ENCODE measurements around the gene BICDL2.

The BICDL2 gene

DNA sequence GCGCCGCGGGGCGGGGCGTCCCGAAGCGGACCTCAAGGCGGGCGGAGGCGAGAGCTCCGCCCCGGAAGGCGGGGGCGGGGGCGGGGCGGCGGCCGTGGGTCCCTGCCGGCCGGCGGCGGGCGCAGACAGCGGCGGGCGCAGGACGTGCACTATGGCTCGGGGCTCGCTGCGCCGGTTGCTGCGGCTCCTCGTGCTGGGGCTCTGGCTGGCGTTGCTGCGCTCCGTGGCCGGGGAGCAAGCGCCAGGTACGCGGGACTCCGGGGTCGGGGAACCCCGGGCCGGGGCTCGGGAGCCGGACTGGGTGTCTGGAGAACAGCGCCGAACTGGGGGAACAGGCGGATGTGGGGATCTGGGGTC, 16.5 kb downstream of the BICDL2 start, which contains the start of gene TNFRSF12A:
TNFRSF12A (plus strand) TSS at position 122 of the 357 bp plus-strand sequence; CDS start at position 152, 30 bp downstream.
- Mint-ChIP-seq H3K4me3 (peak within 1 kb of the TSS; percentile 81), H3K27ac (peak within 1 kb of the TSS; percentile 90), H3K27me3 (peaks cover 37% of the 10 kb centered on the region), H3K36me3 (ENCODE audit: low read depth) (peaks cover 22% of the 10 kb centered on the region), H3K4me1 (ENCODE audit: low read depth) (peaks cover 61% of the 10 kb centered on the region), H3K9me3 (no peaks in the 10 kb centered on the region)
- intact Hi-C loops (cut with micrococcal nuclease): loop anchor here (1.0 kb wide), 1 partner anchor 13 kb away; no protein-coding TSS in a partner anchor

DNA sequence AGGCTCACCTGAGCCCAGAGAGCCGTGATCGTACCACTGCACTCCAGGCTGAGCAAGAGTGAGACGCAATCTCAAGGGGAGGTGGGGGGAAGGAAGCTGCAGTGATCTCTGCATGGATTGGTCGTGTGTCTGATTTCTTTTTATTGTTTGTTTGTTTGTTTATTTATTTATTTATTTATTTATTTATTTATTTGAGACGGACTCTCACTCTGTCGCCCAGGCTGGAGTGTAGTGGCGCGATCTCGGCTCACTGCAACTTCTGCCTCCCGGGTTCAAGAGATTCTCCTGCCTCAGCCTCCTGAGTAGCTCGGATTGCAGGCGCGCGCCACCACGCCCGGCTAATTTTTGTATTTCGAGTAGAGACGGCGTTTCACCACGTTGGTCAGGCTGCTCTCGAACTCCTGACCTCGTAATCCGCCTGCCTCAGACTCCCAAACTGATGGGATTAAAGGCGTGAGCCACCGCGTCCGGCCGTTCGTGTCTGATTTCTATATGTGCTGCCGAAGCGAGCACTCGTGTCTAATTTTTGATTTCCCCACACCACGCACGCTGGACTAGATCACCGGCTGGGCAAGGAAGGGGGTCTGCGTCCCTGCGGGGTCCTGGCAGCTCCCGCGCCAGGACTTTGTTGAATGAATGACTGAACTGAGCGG, 17.0 kb downstream of the BICDL2 start:
- H3K4me1 Mint-ChIP-seq (ENCODE audit: low read depth): peaks cover 58% of the 10 kb centered on the region
- peak overlapping the region; percentile 90 for H3K27ac Mint-ChIP-seq
- H3K4me3 Mint-ChIP-seq: peak overlapping the region; percentile 81
- H3K36me3 Mint-ChIP-seq (ENCODE audit: low read depth): peaks cover 22% of the 10 kb centered on the region
- no peaks in the 10 kb centered on the region for H3K9me3 Mint-ChIP-seq
- H3K27me3 Mint-ChIP-seq: peaks cover 42% of the 10 kb centered on the region
- intact Hi-C loops (cut with micrococcal nuclease): loop anchor here (1.0 kb wide), 1 partner anchor 12 kb away; no protein-coding TSS in a partner anchor

DNA sequence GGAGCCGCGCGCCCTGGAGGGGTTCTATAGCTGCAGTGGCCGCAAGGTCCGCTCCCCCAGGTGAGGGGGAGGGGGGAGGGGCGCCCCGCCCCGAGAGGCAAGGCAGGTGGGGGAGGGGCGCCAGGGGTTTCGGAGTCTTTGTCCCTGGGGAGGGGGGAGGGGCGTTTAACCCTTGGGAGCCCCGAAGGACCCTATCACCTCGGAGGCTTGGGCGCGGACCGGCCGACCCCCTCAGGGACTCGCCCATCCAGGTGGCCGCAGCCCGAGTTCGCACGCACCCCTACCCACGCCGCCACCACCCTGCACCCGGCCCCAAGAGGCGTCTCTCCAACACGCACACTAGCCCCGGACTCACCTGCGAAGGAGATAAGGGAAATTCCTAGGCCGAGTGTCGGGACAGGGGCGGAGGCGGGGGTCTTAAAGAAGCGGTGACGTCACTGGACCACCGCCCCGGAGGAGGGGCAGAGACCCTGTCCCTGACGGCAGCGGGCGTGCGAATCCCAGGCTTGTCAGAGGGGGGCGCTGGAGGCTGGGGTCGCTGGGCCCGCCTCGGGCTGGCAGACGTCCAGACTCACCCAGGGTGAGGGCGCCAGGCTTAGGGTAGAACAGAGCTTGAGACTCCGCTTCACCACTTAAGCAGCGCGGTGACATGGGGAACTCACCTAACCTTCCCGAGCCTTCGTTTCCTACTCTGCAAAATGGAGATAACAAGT, 18.8 kb downstream of the BICDL2 start, which contains the start of gene CLDN6:
CLDN6 (minus strand) TSS at position 390 of the 713 bp plus-strand sequence. CDS start 2,162 bp downstream, outside the sequence.
- Mint-ChIP-seq H3K27me3 (peaks cover 60% of the 10 kb centered on the region), H3K27ac (no peak within 1 kb of the TSS), H3K4me3 (no peak within 1 kb of the TSS), H3K4me1 (ENCODE audit: low read depth) (peaks cover 44% of the 10 kb centered on the region), H3K9me3 (no peaks in the 10 kb centered on the region), H3K36me3 (ENCODE audit: low read depth) (peaks cover 9% of the 10 kb centered on the region)
- intact Hi-C loops (cut with micrococcal nuclease): no loop called here

DNA sequence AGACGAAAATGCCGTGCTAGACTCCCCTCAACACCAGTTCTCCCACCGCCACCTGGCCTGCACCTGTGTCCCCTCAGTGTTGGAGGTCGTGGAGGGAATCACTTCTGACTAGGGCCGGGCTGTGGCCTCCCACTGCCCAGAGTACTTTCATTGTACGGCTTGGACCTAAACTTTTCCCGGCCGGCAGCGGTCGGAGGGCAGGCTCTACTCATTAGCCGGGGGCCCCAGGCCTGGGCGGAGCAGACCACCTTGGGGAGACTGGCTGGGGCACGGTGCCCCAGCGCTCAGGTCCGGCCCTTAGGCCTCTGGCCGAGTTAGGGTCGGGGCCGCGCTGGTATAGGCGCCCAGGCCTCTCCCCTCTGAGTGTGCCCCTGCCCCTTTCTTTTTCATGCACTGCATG, 19.4 kb downstream of the BICDL2 start:
- intact Hi-C loops (cut with micrococcal nuclease): no loop called here
- Mint-ChIP-seq H3K27ac (no peak overlapping the region), H3K36me3 (ENCODE audit: low read depth) (peaks cover 4% of the 10 kb centered on the region), H3K27me3 (peaks cover 66% of the 10 kb centered on the region), H3K4me1 (ENCODE audit: low read depth) (peaks cover 39% of the 10 kb centered on the region), H3K9me3 (no peaks in the 10 kb centered on the region), H3K4me3 (no peak overlapping the region)

DNA sequence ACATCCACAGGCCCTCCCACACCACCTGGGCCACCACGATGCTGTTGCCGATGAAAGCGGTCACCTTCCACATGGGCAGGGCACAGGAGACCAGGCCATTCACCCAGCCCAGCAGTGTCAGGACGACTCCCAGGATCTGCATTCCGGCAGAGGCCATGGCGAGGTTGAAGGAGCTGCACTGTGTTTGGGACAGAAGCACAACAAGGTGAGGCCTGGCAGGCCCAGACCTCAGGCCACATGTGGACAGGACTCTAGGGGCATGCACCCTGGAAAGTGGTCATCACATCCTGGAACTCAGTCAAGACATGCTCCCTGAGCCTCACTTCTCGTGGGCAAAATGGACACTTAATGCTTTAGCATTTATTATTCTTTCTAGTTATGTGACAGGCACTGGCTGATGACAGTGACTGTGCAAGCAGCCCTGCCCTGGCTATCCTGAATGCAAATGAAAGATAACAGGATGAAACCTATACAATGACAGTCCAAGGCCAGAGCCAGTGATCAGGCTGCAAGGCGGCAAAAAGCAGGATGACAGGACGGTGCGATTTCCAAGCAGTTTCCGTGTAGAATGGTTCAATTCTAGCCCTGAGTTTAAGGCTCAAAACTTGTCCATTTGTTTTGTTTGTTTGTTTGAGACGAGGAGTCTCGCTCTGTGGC, 20.8 kb downstream of the BICDL2 start:
- no peak overlapping the region for H3K27ac Mint-ChIP-seq

DNA sequence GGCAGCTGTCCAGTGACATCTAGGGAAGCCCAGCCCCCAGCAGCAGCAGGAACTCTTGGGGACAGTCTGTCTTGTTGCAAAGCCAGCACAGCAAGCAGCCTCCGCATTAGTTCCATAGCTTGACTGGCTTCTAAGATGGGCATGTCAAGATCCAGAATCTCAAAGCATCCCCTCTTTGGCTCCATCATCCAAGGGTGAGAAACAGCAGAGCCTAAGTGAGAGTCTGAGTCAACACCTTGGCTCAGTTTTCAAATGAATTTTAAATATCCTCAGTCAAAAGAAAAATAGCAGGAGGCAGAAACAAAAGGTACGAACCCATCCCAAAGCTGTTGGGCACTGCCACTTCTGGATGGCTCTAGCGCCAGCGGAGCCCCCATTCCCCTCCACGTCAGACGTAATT, 21.8 kb downstream of the BICDL2 start:
- H3K27me3 Mint-ChIP-seq: peaks cover 82% of the 10 kb centered on the region
- H3K36me3 Mint-ChIP-seq (ENCODE audit: low read depth): no peaks in the 10 kb centered on the region
- no peak overlapping the region for H3K4me3 Mint-ChIP-seq
- peaks cover 24% of the 10 kb centered on the region for H3K4me1 Mint-ChIP-seq (ENCODE audit: low read depth)
- intact Hi-C loops (cut with micrococcal nuclease): no loop called here
- H3K27ac Mint-ChIP-seq: no peak overlapping the region
- H3K9me3 Mint-ChIP-seq: no peaks in the 10 kb centered on the region

More for the DNA sequence above, 20.8 kb downstream of the BICDL2 start:
- no peaks in the 10 kb centered on the region for H3K9me3 Mint-ChIP-seq
- H3K4me1 Mint-ChIP-seq (ENCODE audit: low read depth): peaks cover 30% of the 10 kb centered on the region
- intact Hi-C loops (cut with micrococcal nuclease): no loop called here
- peaks cover 4% of the 10 kb centered on the region for H3K36me3 Mint-ChIP-seq (ENCODE audit: low read depth)
- peaks cover 79% of the 10 kb centered on the region for H3K27me3 Mint-ChIP-seq
- H3K4me3 Mint-ChIP-seq: no peak overlapping the region

DNA sequence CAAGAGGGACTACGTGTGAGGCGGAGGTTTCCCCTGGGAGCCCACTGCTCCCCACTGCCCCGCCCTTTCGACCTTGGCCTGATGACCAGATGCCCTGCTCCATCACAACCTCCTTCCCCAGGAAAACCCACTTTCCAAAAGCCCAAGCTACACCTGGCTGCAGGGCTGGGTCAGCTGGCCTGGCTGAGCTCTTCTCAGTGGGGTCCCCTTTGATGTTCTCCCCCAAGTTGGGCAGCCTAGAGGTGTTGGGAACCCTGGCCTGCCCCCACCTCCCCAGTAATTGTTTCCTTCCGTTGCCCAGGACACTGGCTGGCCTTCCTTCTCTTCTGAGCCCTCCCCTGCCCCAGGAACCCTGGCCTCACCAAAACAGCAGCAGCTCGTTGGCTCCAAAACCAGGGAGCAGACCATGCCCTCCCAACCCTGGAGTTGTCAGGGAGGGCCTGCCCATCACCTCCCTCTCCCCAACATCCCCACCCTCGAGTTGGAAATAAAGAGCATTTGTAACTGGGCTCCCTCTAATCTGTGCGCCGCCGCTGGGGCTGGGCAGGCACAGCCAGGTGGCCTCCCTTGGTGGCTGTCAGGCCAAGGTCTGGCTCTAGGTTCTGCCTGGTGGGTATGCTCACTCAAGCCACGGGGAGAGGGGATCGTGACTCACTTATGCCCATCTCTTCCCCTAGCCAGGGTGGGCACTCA, 22.6 kb downstream of the BICDL2 start:
- H3K36me3 Mint-ChIP-seq (ENCODE audit: low read depth): no peaks in the 10 kb centered on the region
- peaks cover 16% of the 10 kb centered on the region for H3K4me1 Mint-ChIP-seq (ENCODE audit: low read depth)
- peaks cover 76% of the 10 kb centered on the region for H3K27me3 Mint-ChIP-seq
- intact Hi-C loops (cut with micrococcal nuclease): no loop called here
- no peak overlapping the region for H3K27ac Mint-ChIP-seq
- no peak overlapping the region for H3K4me3 Mint-ChIP-seq
- H3K9me3 Mint-ChIP-seq: no peaks in the 10 kb centered on the region

DNA sequence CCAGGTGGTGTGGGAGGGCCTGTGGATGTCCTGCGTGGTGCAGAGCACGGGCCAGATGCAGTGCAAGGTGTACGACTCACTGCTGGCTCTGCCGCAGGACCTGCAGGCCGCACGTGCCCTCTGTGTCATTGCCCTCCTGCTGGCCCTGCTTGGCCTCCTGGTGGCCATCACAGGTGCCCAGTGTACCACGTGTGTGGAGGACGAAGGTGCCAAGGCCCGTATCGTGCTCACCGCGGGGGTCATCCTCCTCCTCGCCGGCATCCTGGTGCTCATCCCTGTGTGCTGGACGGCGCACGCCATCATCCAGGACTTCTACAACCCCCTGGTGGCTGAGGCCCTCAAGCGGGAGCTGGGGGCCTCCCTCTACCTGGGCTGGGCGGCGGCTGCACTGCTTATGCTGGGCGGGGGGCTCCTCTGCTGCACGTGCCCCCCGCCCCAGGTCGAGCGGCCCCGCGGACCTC, 23.2 kb downstream of the BICDL2 start:
- no peaks in the 10 kb centered on the region for H3K9me3 Mint-ChIP-seq
- intact Hi-C loops (cut with micrococcal nuclease): no loop called here
- H3K27me3 Mint-ChIP-seq: peaks cover 70% of the 10 kb centered on the region
- H3K27ac Mint-ChIP-seq: no peak overlapping the region
- H3K4me1 Mint-ChIP-seq (ENCODE audit: low read depth): peaks cover 19% of the 10 kb centered on the region
- H3K4me3 Mint-ChIP-seq: no peak overlapping the region
- no peaks in the 10 kb centered on the region for H3K36me3 Mint-ChIP-seq (ENCODE audit: low read depth)

DNA sequence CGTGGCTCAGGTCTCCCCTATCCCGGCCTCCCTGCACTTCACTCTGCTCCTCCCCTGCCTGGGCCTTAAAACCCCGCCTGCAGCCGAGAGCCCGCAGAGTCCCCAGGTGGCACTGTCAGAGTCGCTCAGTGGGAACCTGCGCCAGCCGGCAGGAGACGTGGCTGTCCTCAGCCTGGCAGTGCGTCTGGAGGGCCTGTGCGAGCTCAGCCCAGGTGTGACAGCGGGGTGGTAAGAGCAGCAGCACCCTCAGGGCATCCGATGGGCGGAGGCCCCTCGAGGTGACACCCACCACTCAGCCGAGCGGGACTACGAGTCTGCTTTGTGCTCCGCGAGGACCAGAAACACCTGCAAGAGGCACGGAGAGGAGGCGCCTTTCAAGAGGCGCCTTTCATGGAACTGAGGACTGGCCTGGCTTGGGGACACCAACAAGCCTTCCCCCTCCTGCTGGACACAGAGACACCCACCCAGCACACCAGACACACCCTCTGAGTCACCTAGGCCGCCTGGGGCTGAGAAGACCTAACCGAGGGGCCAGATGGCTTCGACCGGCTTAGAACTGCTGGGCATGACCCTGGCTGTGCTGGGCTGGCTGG, 23.8 kb downstream of the BICDL2 start, which contains the start of gene CLDN9:
CLDN9 (plus strand) TSS at position 96 of the 593 bp plus-strand sequence; CDS start at position 536, 440 bp downstream.
- Mint-ChIP-seq H3K36me3 (ENCODE audit: low read depth) (no peaks in the 10 kb centered on the region), H3K4me1 (ENCODE audit: low read depth) (peaks cover 19% of the 10 kb centered on the region), H3K27me3 (peaks cover 64% of the 10 kb centered on the region), H3K9me3 (no peaks in the 10 kb centered on the region), H3K27ac (no peak within 1 kb of the TSS), H3K4me3 (no peak within 1 kb of the TSS)
- intact Hi-C loops (cut with micrococcal nuclease): no loop called here

DNA sequence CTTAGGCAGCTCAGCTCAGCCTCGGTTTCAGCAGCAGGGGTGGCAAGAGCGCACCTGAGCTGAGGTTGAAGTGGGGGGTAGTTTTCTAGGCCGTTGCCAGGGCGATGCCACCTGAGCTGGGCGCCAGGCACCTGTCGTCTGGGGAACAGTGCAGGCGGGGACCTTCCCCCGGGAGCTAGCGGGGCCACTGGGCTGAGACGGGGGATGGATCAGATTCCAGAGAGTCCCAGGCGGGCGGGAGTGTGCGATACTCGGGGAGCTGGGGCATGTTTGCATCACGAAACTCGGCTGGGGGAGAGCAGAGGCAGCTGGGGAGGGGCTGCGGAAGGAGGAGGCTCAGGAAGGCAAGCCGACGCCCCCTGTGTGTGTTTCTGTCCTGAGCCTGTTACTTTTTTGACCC, 24.5 kb downstream of the BICDL2 start:
- intact Hi-C loops (cut with micrococcal nuclease): no loop called here
- no peak overlapping the region for H3K4me3 Mint-ChIP-seq
- H3K36me3 Mint-ChIP-seq (ENCODE audit: low read depth): no peaks in the 10 kb centered on the region
- peaks cover 24% of the 10 kb centered on the region for H3K4me1 Mint-ChIP-seq (ENCODE audit: low read depth)
- peaks cover 61% of the 10 kb centered on the region for H3K27me3 Mint-ChIP-seq
- H3K27ac Mint-ChIP-seq: no peak overlapping the region
- H3K9me3 Mint-ChIP-seq: no peaks in the 10 kb centered on the region

DNA sequence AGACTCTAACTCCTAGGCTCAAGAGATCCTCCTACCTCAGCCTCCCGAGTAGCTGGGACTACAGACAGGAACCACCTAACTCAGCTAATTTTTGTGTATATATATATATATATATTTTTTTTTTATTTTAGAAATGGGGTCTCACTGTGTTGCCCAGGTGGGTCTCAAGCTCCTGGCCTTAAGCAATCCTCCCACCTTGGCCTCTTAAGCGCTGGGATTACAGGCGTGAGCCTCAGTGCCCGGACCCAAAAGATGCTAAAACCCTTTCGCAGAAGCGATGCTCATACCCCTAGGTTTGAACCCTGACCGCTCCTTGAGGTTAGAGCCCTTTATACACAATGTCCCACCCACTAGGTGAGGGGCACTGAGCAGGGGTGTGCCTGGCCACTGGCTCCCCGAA, 26.2 kb downstream of the BICDL2 start:
- Mint-ChIP-seq H3K4me3 (no peak overlapping the region), H3K27ac (no peak overlapping the region), H3K27me3 (peaks cover 48% of the 10 kb centered on the region), H3K4me1 (ENCODE audit: low read depth) (peaks cover 41% of the 10 kb centered on the region), H3K9me3 (no peaks in the 10 kb centered on the region), H3K36me3 (ENCODE audit: low read depth) (no peaks in the 10 kb centered on the region)
- intact Hi-C loops (cut with micrococcal nuclease): no loop called here

DNA sequence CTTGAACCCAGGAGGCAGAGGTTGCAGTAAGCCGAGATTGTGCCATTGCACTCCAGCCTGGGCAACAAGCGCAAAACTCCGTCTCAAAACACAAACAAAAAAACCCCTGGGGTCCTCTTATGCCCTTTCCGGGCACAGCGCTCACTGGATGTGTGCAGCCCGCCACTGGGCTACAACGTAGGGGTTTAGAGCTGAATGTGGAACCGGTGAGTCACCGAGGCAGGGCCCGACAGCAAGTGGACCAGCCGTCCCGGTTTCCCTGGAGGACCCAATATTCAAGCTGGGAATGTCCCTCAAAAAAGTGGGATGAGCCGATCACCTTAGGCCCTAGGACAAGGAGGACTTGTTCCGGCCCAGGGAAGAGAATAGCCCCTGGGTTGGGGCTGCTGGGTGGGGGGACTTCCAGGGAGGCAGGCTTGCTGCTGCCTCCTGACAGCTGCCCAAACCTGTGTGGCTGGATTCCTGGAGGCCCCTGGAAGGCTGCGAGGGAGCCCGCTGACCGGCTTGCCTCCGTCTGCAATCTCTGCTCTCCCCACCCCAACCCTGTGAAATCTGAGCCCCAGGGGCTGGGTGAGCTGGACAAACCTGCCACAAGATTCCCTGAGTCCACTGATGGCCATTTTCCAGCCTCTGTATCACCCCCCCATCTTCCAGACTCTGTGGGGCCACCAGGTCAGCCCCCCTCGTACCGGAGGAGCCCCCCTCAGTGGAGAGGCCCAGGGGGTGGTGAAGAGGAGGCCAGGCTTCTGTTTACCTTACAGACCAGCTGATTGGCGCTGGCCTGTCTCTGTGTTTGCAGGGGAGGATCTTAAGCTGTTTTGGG, 27.0 kb downstream of the BICDL2 start:
- Mint-ChIP-seq H3K27ac (no peak overlapping the region), H3K4me3 (no peak overlapping the region), H3K36me3 (ENCODE audit: low read depth) (peaks cover 2% of the 10 kb centered on the region), H3K27me3 (peaks cover 43% of the 10 kb centered on the region), H3K9me3 (no peaks in the 10 kb centered on the region), H3K4me1 (ENCODE audit: low read depth) (peaks cover 45% of the 10 kb centered on the region)
- intact Hi-C loops (cut with micrococcal nuclease): no loop called here

DNA sequence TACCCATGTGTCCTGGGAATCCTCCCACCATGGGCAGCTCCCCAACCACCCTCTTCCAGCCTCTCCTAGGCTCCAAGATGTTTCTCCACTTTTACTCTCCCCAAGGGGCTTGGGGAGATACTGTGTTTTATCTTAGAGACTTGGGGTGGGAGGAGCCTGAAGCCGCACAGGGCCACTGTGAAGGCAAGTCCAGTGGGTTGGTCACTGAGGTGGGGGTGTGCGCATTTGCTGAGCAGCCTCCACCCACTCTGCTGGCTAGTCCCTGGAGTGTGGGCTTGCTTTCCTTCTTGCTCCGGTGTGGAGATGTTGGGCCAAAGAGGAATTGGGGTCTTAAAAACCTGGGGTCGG, 28.1 kb downstream of the BICDL2 start:
- Mint-ChIP-seq H3K27me3 (peaks cover 32% of the 10 kb centered on the region), H3K4me3 (peak overlapping the region; percentile 72), H3K4me1 (ENCODE audit: low read depth) (peaks cover 48% of the 10 kb centered on the region), H3K27ac (peak overlapping the region; percentile 81), H3K36me3 (ENCODE audit: low read depth) (peaks cover 6% of the 10 kb centered on the region), H3K9me3 (no peaks in the 10 kb centered on the region)
- intact Hi-C loops (cut with micrococcal nuclease): no loop called here

All from dendritic cell treated with granulocyte-macrophage colony-stimulating factor and Interleukin-4, amounts not matched to agents 40 ng/mL and 50 ng/mL, for 4 days (primary cell).